ENCODE data around the gene EPB41L2.

The EPB41L2 gene

DNA sequence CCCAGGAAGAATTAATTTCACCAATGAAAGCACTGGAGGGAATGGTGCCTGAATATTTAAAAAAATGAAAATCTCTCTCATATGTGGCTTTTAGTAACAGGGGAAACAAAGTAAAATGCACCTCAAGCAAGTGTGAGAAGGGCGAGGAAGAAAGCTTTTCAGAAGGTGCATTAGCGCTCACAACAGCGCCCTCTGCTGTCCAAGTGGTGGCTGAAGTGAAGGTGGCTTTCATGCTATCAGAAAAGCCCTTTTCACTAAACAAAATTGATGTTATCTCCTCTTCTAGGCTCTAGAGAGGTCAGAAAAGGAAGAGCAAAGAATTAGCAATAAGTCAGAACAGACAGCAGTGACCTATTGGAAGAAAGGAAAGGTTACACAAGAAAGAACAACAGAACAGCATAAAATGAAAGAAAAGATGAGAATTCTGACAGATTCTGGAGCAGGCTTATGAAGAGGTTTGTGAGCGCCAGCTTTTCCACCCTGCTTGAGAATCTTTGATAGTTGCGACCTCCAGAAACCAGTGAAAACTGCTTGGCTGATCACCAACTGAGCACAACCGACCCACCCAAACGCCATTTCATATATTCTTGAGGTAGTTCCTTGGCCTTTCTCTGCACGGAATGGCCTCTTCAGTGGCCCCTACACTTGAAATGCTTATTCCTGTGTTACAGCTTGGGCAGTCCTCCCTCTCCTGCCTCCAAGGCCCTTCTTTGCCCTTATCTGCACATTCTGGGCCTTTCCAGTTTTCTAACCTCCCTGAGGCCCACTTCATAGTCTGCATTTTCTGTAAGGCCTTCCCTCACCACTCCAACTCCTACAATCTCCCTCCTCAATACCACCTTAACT, 190.6 kb downstream of the EPB41L2 start:
- DNase-seq (ENCODE audit: low read depth in 1 of 2, low spot score in 1 of 2): peak; percentile 42 to 56

DNA sequence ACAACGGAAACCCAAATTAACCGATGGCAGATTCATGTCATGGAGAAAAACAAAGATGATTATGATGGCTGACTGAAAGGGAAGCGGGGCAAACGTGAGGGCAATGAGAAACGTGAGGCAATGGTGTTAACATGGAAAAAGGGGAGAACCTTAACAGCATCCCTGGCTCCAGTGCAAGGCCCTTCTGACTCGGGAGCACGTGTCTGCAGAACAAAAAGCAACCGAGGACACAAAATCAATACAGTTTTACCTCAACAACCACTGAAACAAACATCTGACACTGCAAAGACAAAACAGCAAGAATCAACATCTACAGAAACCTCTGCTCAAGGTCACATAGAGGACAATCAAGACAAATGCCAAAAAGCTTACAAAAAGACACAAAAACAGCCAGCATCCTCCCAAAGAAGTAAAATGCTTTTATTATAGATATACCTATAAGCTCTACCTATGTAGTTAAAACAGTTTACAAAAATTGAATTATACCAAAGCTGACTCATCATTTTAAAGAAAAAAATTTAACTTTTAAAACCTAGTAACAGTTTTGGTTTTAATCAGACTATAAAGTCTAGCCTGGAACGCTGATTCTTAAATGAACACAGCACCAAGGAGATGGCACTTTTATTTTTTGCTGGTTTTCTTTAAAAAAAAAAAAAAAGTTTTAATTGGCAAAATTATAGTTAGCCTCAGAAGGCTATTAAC, 192.7 kb downstream of the EPB41L2 start:
- no peak for DNase-seq (ENCODE audit: low read depth in 1 of 2, low spot score in 1 of 2)

- DNase-seq (ENCODE audit: low read depth in 1 of 2, low spot score in 1 of 2): no peak
Measured at GRCh38 chr6:130869681-130870080, 193.4 kb downstream of the EPB41L2 start.

DNA sequence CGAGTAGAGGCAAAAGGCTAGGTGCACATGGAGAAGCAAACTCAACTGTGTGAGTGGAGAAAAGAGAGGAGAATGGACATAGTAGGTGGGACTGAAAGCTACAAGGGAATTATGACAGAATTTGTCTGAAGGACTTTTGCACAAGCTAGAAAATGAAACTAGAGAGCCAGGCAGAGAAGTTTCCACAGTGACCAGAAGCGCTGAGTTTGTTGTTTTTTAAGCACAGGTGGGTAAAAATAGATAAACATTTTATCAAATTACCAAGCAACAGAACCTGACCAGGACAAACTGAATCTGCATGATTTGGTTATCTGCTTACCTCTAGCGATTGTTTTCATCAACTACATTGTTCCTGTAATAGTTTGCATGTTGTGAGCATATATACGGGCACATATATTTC, 197.3 kb downstream of the EPB41L2 start:
- DNase-seq (ENCODE audit: low read depth in 1 of 2, low spot score in 1 of 2): no peak

DNA sequence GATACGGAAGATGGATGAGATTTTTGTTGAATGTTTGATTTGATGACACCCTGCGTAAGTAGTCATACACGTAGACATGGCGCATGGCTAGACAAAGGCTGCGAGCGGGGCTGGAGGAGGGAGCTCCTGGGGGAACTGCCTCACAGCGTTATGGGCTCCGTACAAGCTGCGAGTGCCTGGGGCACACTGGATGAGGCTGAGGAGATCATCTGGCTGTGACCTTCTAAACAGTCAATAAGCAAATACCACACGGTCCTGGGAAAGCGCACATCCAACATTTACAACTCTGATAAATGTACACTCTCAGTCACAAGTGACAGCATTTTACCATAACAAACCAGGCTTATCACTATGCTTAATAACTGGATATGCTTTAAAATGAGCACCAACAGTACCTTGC, 198.7 kb downstream of the EPB41L2 start:
- no peak for DNase-seq (ENCODE audit: low read depth in 1 of 2, low spot score in 1 of 2)

DNA sequence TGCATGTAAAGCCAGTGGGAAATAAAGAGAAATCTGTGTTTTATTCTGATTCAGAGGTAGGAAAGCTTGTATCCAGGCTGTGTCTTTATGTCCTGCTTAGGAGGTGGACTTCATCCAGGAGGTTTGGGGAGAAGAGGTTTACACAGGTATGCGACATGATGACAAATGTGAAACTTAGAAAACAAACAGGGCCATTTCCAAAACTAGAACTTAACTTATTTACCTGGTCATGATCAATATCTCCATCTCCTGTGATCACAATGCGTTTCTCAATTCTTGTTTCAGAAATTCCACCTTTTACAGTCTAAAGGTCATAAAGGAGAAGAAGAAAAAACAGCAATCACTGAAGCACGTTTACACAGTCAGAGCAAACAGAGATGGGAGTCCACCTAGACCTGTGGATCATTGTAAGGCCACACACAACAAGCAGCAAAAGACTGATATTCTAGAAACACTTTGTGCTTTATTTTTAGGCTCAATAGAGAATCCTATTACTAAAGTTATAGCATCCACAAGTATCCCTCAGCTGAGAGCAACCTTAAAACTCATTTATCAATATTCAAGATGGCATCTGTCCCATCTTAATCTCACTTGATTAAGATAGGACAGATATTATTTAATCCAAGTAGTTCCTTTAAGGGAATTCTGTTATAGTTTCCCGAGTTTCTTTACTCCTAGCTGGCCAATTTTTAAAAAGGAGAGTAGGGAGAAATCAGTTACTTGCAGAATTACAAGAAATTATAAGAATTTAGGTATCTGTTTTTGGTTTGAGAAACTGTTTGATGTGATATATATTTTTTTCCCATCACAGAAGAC, 199.4 kb downstream of the EPB41L2 start:
- no peak for DNase-seq (ENCODE audit: low read depth in 1 of 2, low spot score in 1 of 2)

GRCh38 chr6:130862370-130862769, 200.7 kb downstream of the EPB41L2 start:
- no peak for DNase-seq (ENCODE audit: low read depth in 1 of 2, low spot score in 1 of 2)

- DNase-seq (ENCODE audit: low read depth in 1 of 2, low spot score in 1 of 2): no peak
Measured at GRCh38 chr6:130859161-130859867, 203.7 kb downstream of the EPB41L2 start.

- DNase-seq (ENCODE audit: low read depth in 1 of 2, low spot score in 1 of 2): no peak
Measured at GRCh38 chr6:130858498-130859160, 204.4 kb downstream of the EPB41L2 start.

DNA sequence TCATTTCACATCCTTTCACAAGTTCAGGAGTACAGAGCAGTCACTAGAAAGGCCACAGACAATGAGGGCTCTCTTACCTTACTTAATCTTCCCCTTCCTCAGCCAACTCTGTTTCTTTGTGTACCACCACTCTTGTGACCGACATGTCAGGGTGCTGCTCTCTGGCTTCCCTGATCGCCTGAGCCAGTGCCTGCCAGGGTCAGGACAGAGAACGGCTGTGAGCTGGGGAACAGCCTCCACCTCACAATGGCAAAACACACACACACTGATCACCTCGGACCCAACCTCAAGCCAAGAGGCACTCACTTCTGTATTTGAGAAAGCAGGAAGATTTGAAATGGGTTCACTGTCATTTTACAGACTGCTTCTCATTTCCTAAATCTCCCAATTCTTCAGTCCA, 205.0 kb downstream of the EPB41L2 start:
- DNase-seq (ENCODE audit: low read depth in 1 of 2, low spot score in 1 of 2): no peak

DNA sequence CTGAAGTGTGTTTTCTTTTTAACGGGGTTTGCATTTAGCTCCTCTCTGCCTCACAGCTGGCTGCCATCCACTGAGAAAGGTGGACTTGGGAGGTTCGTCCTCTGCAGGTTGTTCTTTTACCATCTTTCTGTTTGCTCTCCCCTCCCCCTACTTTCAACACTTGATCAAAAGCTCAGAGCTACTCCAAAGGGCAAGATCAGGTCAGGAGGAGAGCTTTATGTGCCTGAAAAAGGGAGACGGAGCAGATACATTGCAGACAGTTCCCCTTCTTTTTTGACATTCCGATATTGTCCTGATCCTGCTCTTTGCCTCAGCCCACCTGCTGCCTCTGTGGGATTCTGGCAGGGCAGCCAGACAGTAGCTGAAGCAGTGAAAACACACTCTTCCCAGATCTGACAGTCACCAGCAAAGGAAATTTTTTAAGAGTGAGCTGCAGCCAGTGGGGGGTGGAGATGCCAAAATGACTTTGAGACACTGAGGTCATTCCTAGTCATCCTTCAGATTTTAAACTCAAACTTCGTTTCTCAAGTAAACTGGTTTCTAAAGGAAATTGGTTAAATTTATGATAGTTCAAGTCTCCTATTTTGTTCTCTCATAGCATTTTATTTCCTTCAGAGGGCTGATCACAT, 209.4 kb downstream of the EPB41L2 start:
- DNase-seq (ENCODE audit: low read depth in 1 of 2, low spot score in 1 of 2): no peak

DNA sequence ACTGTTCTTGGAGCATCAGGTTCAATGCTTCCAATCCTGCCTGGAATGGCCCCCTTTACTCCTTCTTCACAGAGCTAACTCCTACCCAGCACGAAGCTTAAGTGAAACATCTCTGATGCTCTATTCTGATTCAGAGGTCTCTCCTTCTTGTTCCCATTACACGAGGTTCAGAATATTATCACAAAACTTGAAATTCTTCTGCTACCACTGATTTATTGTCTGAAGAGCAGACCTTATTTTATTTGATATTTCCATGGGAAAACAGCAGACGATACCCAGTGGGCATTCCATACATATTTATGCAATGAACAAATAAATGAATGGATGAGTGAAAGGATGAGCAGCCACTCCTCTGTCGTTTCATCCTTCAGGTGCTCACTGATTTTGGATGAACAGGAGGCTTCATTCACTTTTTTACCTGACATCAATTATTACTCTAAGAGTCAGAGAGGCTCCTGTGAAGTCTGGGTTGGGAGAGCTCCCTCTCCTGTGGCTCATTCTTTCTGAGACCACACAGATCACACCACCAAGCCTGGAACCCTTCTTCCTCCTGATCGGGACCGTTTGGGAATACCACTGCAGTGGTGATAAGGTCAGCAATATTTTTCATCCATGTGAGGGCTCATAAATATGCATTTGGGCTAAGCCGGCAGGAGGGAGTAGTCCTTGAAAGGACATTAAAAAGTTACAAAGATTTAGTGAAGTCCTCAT, 210.0 kb downstream of the EPB41L2 start:
- no peak for DNase-seq (ENCODE audit: low read depth in 1 of 2, low spot score in 1 of 2)

DNA sequence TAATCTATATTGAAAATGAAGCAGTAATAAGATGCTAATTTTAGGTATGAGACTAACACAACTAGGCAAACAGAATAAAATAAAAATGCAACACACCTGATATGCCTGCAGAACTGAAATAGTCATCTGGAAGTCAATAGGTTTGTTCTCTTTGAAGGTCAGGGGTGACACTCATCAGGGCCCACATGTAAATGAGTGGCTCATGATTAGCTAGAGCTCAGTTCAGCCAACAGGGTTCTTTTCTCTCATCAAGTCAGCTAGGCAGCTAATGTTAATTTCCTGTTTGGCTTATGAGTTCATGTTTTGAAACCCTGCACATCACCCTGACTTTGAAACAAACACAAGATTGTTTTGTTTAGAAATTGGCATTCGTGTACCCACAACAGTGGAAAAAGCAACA, 212.0 kb downstream of the EPB41L2 start:
- DNase-seq (ENCODE audit: low read depth in 1 of 2, low spot score in 1 of 2): no peak

GRCh38 chr6:130849594-130849993, 213.5 kb downstream of the EPB41L2 start:
- no peak for DNase-seq (ENCODE audit: low read depth in 1 of 2, low spot score in 1 of 2)

DNA sequence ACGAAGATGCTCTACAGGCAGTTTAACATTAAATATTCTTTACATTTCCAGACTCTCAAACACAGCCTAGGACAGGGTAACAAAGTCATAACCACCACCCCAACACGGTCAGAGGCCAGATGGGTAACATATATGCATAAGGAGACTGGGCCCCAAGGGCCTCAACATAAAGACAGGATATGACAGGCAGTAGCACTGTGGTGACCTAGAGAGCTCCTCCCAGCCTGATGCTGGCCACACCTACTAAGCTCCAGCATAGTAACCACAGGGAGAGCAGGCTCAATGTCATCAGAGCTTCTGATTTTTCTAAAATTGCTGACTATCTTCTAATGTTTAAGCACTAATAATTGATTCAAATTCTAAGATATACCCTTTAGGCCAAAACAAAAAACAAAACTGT, 214.1 kb downstream of the EPB41L2 start:
- DNase-seq (ENCODE audit: low read depth in 1 of 2, low spot score in 1 of 2): no peak

DNA sequence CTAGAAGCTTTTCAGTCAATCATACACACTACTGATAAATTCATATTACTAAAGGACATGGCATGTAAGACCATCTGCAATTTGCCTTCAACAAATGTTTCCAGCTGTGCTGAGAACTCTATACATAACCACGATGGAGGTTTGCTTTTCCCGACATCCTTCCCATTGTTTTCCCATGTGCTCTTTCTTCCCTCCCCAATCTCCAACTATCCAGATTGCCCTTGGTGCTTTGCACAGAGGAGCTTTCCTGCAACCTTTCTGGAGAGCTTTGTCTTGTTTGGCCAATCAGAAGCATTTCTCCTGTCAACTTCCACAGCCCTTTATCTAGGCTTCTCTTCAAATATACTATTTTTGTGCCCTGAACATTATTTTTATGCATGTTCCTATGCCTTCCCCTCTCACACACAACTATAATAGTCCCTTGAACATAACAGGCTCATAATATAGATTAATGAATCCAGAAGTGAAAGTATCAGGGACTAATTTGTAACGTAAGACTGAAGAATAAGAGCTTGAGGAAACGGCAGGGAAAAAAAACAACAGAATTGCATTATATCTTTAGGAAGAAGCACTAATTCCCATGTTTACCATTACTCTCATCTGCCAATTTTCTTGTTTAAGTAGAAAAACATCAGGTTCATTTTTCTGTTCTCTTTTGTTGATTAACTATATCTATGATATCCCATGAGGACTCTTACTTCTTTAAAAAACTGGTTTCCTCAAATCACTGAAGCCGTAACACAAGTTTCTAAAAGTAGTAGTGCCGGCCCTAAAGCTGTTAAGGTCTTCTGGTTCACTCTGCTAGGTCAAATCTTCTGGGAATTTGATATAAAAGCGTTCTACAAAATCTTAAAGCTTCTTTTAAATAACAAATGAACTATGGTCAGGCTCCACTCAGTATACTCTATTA, 215.8 kb downstream of the EPB41L2 start:
- no peak for DNase-seq (ENCODE audit: low read depth in 1 of 2, low spot score in 1 of 2)

GRCh38 chr6:130846501-130846900, 216.5 kb downstream of the EPB41L2 start:
- DNase-seq (ENCODE audit: low read depth in 1 of 2, low spot score in 1 of 2): no peak

GRCh38 chr6:130843575-130844320, 219.3 kb downstream of the EPB41L2 start:
- no peak for DNase-seq (ENCODE audit: low read depth in 1 of 2, low spot score in 1 of 2)

Measured in stimulated activated CD4-positive, alpha-beta T cell treated with anti-CD3 and anti-CD28 coated beads, Interleukin-15, amount 100 ng/mL, for 1 hour (primary cell).